Activated naive CD4-positive, alpha-beta T cell treated with anti-CD3 and anti-CD28 coated beads, Interleukin-2, amount 10 ng/mL, durations not matched to agents 7 days and 5 days (primary cell): ENCODE measurements around the gene PCDHGC4.

Experiments
- CTCF ChIA-PET: fragments of 350-600 bp; sonication (Branson Sonifier 250); formaldehyde crosslinking; loops from one replicate; lab custom pipeline; 2021; ENCODE audit warnings: antibody characterized with exemption; lab: Charles Lee
- DNase-seq: peaks from one replicate; pipeline ENCODE4 v3.0.0-alpha.2; 2020
- H3K27ac Mint-ChIP-seq: one replicate; pipeline ENCODE4 v1.8.0; 2021; ENCODE audit warnings: mild to moderate bottlenecking, moderate library complexity, mixed read lengths
- H3K27me3 Mint-ChIP-seq: one replicate; pipeline ENCODE4 v1.8.0; 2021; ENCODE audit warnings: mild to moderate bottlenecking, mixed read lengths
- H3K36me3 Mint-ChIP-seq: one replicate; pipeline ENCODE4 v1.8.0; 2021; ENCODE audit warnings: mixed read lengths
- H3K4me1 Mint-ChIP-seq: one replicate; pipeline ENCODE4 v1.8.0; 2021; ENCODE audit warnings: mixed read lengths
- H3K4me3 Mint-ChIP-seq: one replicate; pipeline ENCODE4 v1.8.0; 2021; ENCODE audit warnings: mild to moderate bottlenecking, moderate library complexity, mixed read lengths
- H3K9me3 Mint-ChIP-seq: one replicate; pipeline ENCODE4 v1.8.0; 2021; ENCODE audit warnings: mixed read lengths

Gene PCDHGC4

GRCh38 chr5:141494761-141495452, 10.1 kb downstream of the PCDHGC4 start:
- Mint-ChIP-seq H3K27ac (no peak overlapping the region), H3K9me3 (no peaks in the 10 kb centered on the region), H3K4me3 (no peak overlapping the region), H3K27me3 (peaks cover 85% of the 10 kb centered on the region), H3K4me1 (peaks cover 4% of the 10 kb centered on the region), H3K36me3 (no peaks in the 10 kb centered on the region)
- no peak for DNase-seq
- CTCF ChIA-PET = interaction anchor here (0.9 to 1.5 kb wide), 5 partner anchors 15 to 82 kb away, joined by 3 to 4 read pairs (median 4); partner anchors contain the start of genes PCDHGA10 and PCDHGA12

- H3K27ac Mint-ChIP-seq = no peak overlapping the region
- no peak overlapping the region for H3K4me3 Mint-ChIP-seq
- peaks cover 80% of the 10 kb centered on the region for H3K27me3 Mint-ChIP-seq
Measured at GRCh38 chr5:141495453-141495811, 10.6 kb downstream of the PCDHGC4 start.

GRCh38 chr5:141496038-141496437, 11.2 kb downstream of the PCDHGC4 start:
- CTCF ChIA-PET = interaction anchor here (0.6 to 1.4 kb wide), 2 partner anchors 62 to 83 kb away, joined by 3 to 4 read pairs; partner anchors contain the start of gene PCDHGA10
- no peaks in the 10 kb centered on the region for H3K9me3 Mint-ChIP-seq
- no peak for DNase-seq
- H3K4me1 Mint-ChIP-seq = peaks cover 4% of the 10 kb centered on the region
- H3K4me3 Mint-ChIP-seq = no peak overlapping the region
- H3K36me3 Mint-ChIP-seq = no peaks in the 10 kb centered on the region
- no peak overlapping the region for H3K27ac Mint-ChIP-seq
- H3K27me3 Mint-ChIP-seq = peaks cover 74% of the 10 kb centered on the region

More at GRCh38 chr5:141495453-141495811, 10.6 kb downstream of the PCDHGC4 start:
- CTCF ChIA-PET = interaction anchor here (0.6 to 1.4 kb wide), 4 partner anchors 14 to 83 kb away, joined by 3 to 4 read pairs (median 4); partner anchors contain the start of genes PCDHGA10 and PCDHGA12
- peaks cover 4% of the 10 kb centered on the region for H3K4me1 Mint-ChIP-seq
- no peaks in the 10 kb centered on the region for H3K36me3 Mint-ChIP-seq
- no peak for DNase-seq
- no peaks in the 10 kb centered on the region for H3K9me3 Mint-ChIP-seq

GRCh38 chr5:141501761-141502160, 16.9 kb downstream of the PCDHGC4 start:
- DNase-seq = no peak
- Mint-ChIP-seq H3K4me3 (no peak overlapping the region), H3K27ac (no peak overlapping the region), H3K9me3 (no peaks in the 10 kb centered on the region), H3K27me3 (peaks cover 33% of the 10 kb centered on the region), H3K36me3 (no peaks in the 10 kb centered on the region), H3K4me1 (no peaks in the 10 kb centered on the region)
- CTCF ChIA-PET = interaction anchor here (0.9 to 2.4 kb wide), 2 partner anchors 11 to 27 kb away, joined by 3 to 10 read pairs; no protein-coding TSS in a partner anchor

GRCh38 chr5:141503681-141504080, 18.9 kb downstream of the PCDHGC4 start:
- no peak overlapping the region for H3K27ac Mint-ChIP-seq
- no peaks in the 10 kb centered on the region for H3K4me1 Mint-ChIP-seq
- H3K36me3 Mint-ChIP-seq = no peaks in the 10 kb centered on the region
- H3K9me3 Mint-ChIP-seq = no peaks in the 10 kb centered on the region
- no peak overlapping the region for H3K4me3 Mint-ChIP-seq
- peaks cover 27% of the 10 kb centered on the region for H3K27me3 Mint-ChIP-seq
- CTCF ChIA-PET = interaction anchor here (1.0 to 2.4 kb wide), 3 partner anchors 9 to 91 kb away, joined by 4 to 10 read pairs (median 6); partner anchors contain the start of gene PCDHGA10
- DNase-seq = no peak

- no peaks in the 10 kb centered on the region for H3K36me3 Mint-ChIP-seq
- no peaks in the 10 kb centered on the region for H3K9me3 Mint-ChIP-seq
- no peak overlapping the region for H3K4me3 Mint-ChIP-seq
- H3K27me3 Mint-ChIP-seq = peaks cover 28% of the 10 kb centered on the region
- H3K27ac Mint-ChIP-seq = no peak overlapping the region
- no peak for DNase-seq
- H3K4me1 Mint-ChIP-seq = no peaks in the 10 kb centered on the region
- CTCF ChIA-PET = interaction anchor here (1.0 to 1.3 kb wide), 2 partner anchors 9 to 92 kb away, joined by 4 to 6 read pairs; partner anchors contain the start of gene PCDHGA10
Measured at GRCh38 chr5:141504216-141504615, 19.4 kb downstream of the PCDHGC4 start.

- H3K27me3 Mint-ChIP-seq = peaks cover 29% of the 10 kb centered on the region
Measured at GRCh38 chr5:141506381-141507155, 21.7 kb downstream of the PCDHGC4 start.

GRCh38 chr5:141507387-141508091, 22.7 kb downstream of the PCDHGC4 start:
- peaks cover under 1% of the 10 kb centered on the region for H3K36me3 Mint-ChIP-seq
- H3K9me3 Mint-ChIP-seq = no peaks in the 10 kb centered on the region
- H3K27ac Mint-ChIP-seq = no peak overlapping the region
- DNase-seq = no peak
- peaks cover 3% of the 10 kb centered on the region for H3K4me1 Mint-ChIP-seq
- H3K4me3 Mint-ChIP-seq = no peak overlapping the region
- H3K27me3 Mint-ChIP-seq = peaks cover 25% of the 10 kb centered on the region
- CTCF ChIA-PET = interaction anchor here (0.7 to 6.3 kb wide), 6 partner anchors 14 to 228 kb away, joined by 3 to 43 read pairs (median 3); partner anchors contain the start of genes PCDHGA11 and PCDHGA12

More at GRCh38 chr5:141506381-141507155, 21.7 kb downstream of the PCDHGC4 start:
- Mint-ChIP-seq H3K4me3 (no peak overlapping the region), H3K9me3 (no peaks in the 10 kb centered on the region), H3K27ac (no peak overlapping the region), H3K4me1 (no peaks in the 10 kb centered on the region), H3K36me3 (no peaks in the 10 kb centered on the region)
- no peak for DNase-seq
- CTCF ChIA-PET = interaction anchor here (0.7 to 1.0 kb wide), 4 partner anchors 61 to 374 kb away, joined by 3 read pairs; partner anchors contain the start of gene PCDHGA11

- Mint-ChIP-seq H3K27ac (no peak overlapping the region), H3K4me3 (no peak overlapping the region), H3K27me3 (peaks cover 25% of the 10 kb centered on the region), H3K9me3 (no peaks in the 10 kb centered on the region), H3K36me3 (peaks cover 6% of the 10 kb centered on the region), H3K4me1 (peaks cover 10% of the 10 kb centered on the region)
- DNase-seq = no peak
- CTCF ChIA-PET = interaction anchor here (0.6 to 6.3 kb wide), 6 partner anchors 14 to 96 kb away, joined by 3 to 43 read pairs (median 3); partner anchors contain the start of genes PCDHGA10, PCDHGA11 and PCDHGA12
Measured at GRCh38 chr5:141508440-141508797, 23.6 kb downstream of the PCDHGC4 start.

GRCh38 chr5:141508798-141509611, 24.2 kb downstream of the PCDHGC4 start:
- Mint-ChIP-seq H3K27me3 (peaks cover 25% of the 10 kb centered on the region), H3K9me3 (no peaks in the 10 kb centered on the region), H3K36me3 (peaks cover 11% of the 10 kb centered on the region), H3K27ac (no peak overlapping the region), H3K4me1 (peaks cover 16% of the 10 kb centered on the region), H3K4me3 (no peak overlapping the region)
- CTCF ChIA-PET = interaction anchor here (0.6 to 6.3 kb wide), 9 partner anchors 13 to 1718 kb away, joined by 3 to 43 read pairs (median 4); partner anchors contain the start of genes PCDHGA10, PCDHGA12 and TAF7
- no peak for DNase-seq

GRCh38 chr5:141510160-141510559, 25.3 kb downstream of the PCDHGC4 start:
- H3K4me3 Mint-ChIP-seq = no peak overlapping the region
- H3K27me3 Mint-ChIP-seq = peaks cover 19% of the 10 kb centered on the region
- H3K4me1 Mint-ChIP-seq = peaks cover 25% of the 10 kb centered on the region
- peaks cover 20% of the 10 kb centered on the region for H3K36me3 Mint-ChIP-seq
- no peaks in the 10 kb centered on the region for H3K9me3 Mint-ChIP-seq
- no peak overlapping the region for H3K27ac Mint-ChIP-seq
- DNase-seq = no peak
- CTCF ChIA-PET = interaction anchor here (0.7 to 6.3 kb wide), 11 partner anchors 13 to 1719 kb away, joined by 3 to 43 read pairs (median 4); partner anchors contain the start of genes PCDHGA10, PCDHGA12, PCDHGB3 and TAF7

GRCh38 chr5:141510850-141511601, 26.2 kb downstream of the PCDHGC4 start:
- H3K9me3 Mint-ChIP-seq = no peaks in the 10 kb centered on the region
- H3K4me1 Mint-ChIP-seq = peaks cover 27% of the 10 kb centered on the region
- DNase-seq = no peak
- H3K27me3 Mint-ChIP-seq = peaks cover 15% of the 10 kb centered on the region
- CTCF ChIA-PET = interaction anchor here (0.6 to 6.3 kb wide), 15 partner anchors 12 to 191 kb away, joined by 3 to 43 read pairs (median 4); partner anchors contain the start of genes PCDHGA10, PCDHGA11, PCDHGA12 and PCDHGB3
- no peak overlapping the region for H3K4me3 Mint-ChIP-seq
- peaks cover 24% of the 10 kb centered on the region for H3K36me3 Mint-ChIP-seq
- no peak overlapping the region for H3K27ac Mint-ChIP-seq
